RPMI7951 (cell line): ENCODE measurements around the gene CARNS1. TPM values are rescaled to one million over a fixed set of nuclear protein-coding genes. Genes with fewer than 3 reads are reported as not detected.
"Not testable (repeated sequence)": the region's sequence is repeated elsewhere in the genome, so short reads cannot be mapped to it uniquely, and the experiment has no call there.

ENCODE experiments used
- DNase-seq: peaks from one replicate; pipeline ENCODE4 v3.0.0-alpha.2; 2012; ENCODE audit warnings: low read depth
- total RNA-seq: library from RNA; depleted of rRNA; stranded (reverse); fragments of >200 nt; shearing (Covaris generic); gene quantifications from 2 replicates; pipeline ENCODE4 v1.2.3, GENCODE V29; 2014

CARNS1 gene
- total RNA-seq, 1 experiment from 2014 or later, result not detected

- DNase-seq, result no peak
Measured at GRCh38 chr11:67396587-67397389, 18.7 kb upstream of the CARNS1 start.

- no peak for DNase-seq
Measured at GRCh38 chr11:67397536-67397935, 17.9 kb upstream of the CARNS1 start.

GRCh38 chr11:67397986-67398660 lies 17.4 kb upstream of the CARNS1 start:
- DNase-seq, result no peak

- DNase-seq, result no peak
Measured at GRCh38 chr11:67398661-67399563, 16.6 kb upstream of the CARNS1 start.

GRCh38 chr11:67400251-67400941 lies 15.1 kb upstream of the CARNS1 start:
- DNase-seq, result no peak

GRCh38 chr11:67400942-67401494 lies 14.5 kb upstream of the CARNS1 start:
- no peak for DNase-seq

- peak; percentile 85 for DNase-seq
Measured at GRCh38 chr11:67401495-67402191, 13.8 kb upstream of the CARNS1 start, which contains the start of gene PPP1CA. PPP1CA (minus strand) TSS chr11:67401858; CDS start chr11:67401782, 76 bp downstream.

- DNase-seq, result not testable (repeated sequence)
Measured at GRCh38 chr11:67402192-67402839, 13.2 kb upstream of the CARNS1 start.

GRCh38 chr11:67403085-67403484 lies 12.4 kb upstream of the CARNS1 start:
- not testable (repeated sequence) for DNase-seq

- no peak for DNase-seq
Measured at GRCh38 chr11:67404515-67405195, 10.8 kb upstream of the CARNS1 start.

GRCh38 chr11:67405196-67405567 lies 10.3 kb upstream of the CARNS1 start:
- DNase-seq, result no peak

- DNase-seq, result no peak
Measured at GRCh38 chr11:67405688-67406339, 9.7 kb upstream of the CARNS1 start.

- no peak for DNase-seq
Measured at GRCh38 chr11:67406420-67406968, 9.0 kb upstream of the CARNS1 start.

GRCh38 chr11:67406969-67407687 lies 8.3 kb upstream of the CARNS1 start:
- DNase-seq, result no peak

GRCh38 chr11:67407688-67408163 lies 7.8 kb upstream of the CARNS1 start:
- no peak for DNase-seq

- no peak for DNase-seq
Measured at GRCh38 chr11:67408437-67409200, 6.9 kb upstream of the CARNS1 start.

- no peak for DNase-seq
Measured at GRCh38 chr11:67409261-67409666, 6.2 kb upstream of the CARNS1 start.
